GM23338 (cell line): ENCODE data around the gene HEYL.

Source experiments
- CREB1 ChIP-seq: fragments of 250-450 bp; sonication (Bioruptor Pico); IDR thresholded peaks from 2 replicates; pipeline ENCODE4 v1.5.0; 2020; ENCODE audit warnings: low read depth, mild to moderate bottlenecking, moderate library complexity
- EZH2 ChIP-seq: fragments of 200-600 bp; sonication (generic); IDR thresholded peaks from one replicate; pipeline ENCODE4 v1.8.0; 2017; ENCODE audit warnings: antibody characterized with exemption, mild to moderate bottlenecking, low read depth; ENCODE audit not compliant: unreplicated experiment
- EZH2phosphoT487 ChIP-seq: fragments of 200-600 bp; sonication (generic); IDR thresholded peaks from one replicate; pipeline ENCODE4 v1.8.1; 2018; ENCODE audit warnings: antibody characterized with exemption; ENCODE audit not compliant: unreplicated experiment
- JUNB ChIP-seq: IDR thresholded peaks from one replicate; pipeline ENCODE4 v1.6.1; 2016; ENCODE audit warnings: antibody characterized with exemption; ENCODE audit not compliant: unreplicated experiment
- NANOG ChIP-seq: IDR thresholded peaks from 2 replicates; pipeline ENCODE4 v1.6.1; 2016; ENCODE audit warnings: antibody characterized with exemption, borderline replicate concordance
- POLR2AphosphoS5 ChIP-seq: IDR thresholded peaks from 2 replicates; pipeline ENCODE4 v1.6.1; 2016; ENCODE audit warnings: antibody characterized with exemption, low read depth
- STAT1 ChIP-seq: IDR thresholded peaks from one replicate; pipeline ENCODE4 v1.6.1; 2016; ENCODE audit warnings: antibody characterized with exemption; ENCODE audit not compliant: unreplicated experiment
- ZNF114 ChIP-seq: fragments of 250-450 bp; sonication (Bioruptor Pico); IDR thresholded peaks from 2 replicates; pipeline ENCODE4 v1.5.0; 2020; ENCODE audit warnings: mild to moderate bottlenecking, moderate library complexity
- ZNF331 ChIP-seq: fragments of 250-450 bp; sonication (Bioruptor Pico); IDR thresholded peaks from 2 replicates; pipeline ENCODE4 v1.5.0; 2020; ENCODE audit warnings: low read depth, mild to moderate bottlenecking, moderate library complexity
- TF ChIP-seq, protein P1 (sequence below), 2 experiments: fragments of 200-600 bp in 1 of 2; sonication (generic) in 1 of 2; conservative IDR thresholded peaks; 2 replicates each; pipeline versions ENCODE4 v1.5.1 to v1.6.1; 2016 to 2017; ENCODE audit warnings: antibody characterized with exemption in 2 of 2, low read depth in 2 of 2, mild to moderate bottlenecking in 2 of 2, moderate library complexity in 1 of 2
- TF ChIP-seq, protein P2 (sequence below): IDR thresholded peaks from one replicate; pipeline ENCODE4 v1.6.1; 2018; ENCODE audit warnings: antibody characterized with exemption; ENCODE audit not compliant: unreplicated experiment
- TF ChIP-seq, protein P3 (sequence below): fragments of 250-450 bp; sonication (Bioruptor Pico); IDR thresholded peaks from 2 replicates; pipeline ENCODE4 v1.5.0; 2020; ENCODE audit warnings: mild to moderate bottlenecking, moderate library complexity
- TF ChIP-seq, protein P4 (sequence below): IDR thresholded peaks from 2 replicates; pipeline ENCODE4 v1.6.1; 2016; ENCODE audit warnings: antibody characterized with exemption

DNA sequence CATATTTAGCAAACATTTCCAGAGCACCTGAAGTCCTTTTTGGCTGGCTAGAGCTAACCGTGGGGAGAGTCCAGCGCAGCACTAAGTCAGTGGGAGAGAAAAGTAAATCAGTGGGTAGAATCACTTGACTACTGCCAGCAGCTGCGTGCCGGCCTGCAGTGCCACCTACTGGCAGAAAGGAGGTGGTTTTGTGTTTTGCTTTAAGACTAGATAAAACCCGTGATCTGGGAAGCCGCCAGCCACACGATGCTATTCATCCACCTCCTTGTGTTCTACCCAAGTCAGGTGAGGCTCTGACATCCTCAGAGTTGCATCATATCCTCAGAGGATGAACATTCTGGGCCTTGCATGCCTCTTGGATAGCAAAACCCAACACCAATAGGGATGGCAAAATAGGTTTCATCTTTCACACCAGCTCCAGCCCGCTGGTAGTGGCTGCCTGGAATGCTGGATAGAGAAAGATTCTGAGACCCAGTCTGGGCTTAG, 14.1 kb upstream of the HEYL start:
- TF ChIP-seq, protein P1, sequence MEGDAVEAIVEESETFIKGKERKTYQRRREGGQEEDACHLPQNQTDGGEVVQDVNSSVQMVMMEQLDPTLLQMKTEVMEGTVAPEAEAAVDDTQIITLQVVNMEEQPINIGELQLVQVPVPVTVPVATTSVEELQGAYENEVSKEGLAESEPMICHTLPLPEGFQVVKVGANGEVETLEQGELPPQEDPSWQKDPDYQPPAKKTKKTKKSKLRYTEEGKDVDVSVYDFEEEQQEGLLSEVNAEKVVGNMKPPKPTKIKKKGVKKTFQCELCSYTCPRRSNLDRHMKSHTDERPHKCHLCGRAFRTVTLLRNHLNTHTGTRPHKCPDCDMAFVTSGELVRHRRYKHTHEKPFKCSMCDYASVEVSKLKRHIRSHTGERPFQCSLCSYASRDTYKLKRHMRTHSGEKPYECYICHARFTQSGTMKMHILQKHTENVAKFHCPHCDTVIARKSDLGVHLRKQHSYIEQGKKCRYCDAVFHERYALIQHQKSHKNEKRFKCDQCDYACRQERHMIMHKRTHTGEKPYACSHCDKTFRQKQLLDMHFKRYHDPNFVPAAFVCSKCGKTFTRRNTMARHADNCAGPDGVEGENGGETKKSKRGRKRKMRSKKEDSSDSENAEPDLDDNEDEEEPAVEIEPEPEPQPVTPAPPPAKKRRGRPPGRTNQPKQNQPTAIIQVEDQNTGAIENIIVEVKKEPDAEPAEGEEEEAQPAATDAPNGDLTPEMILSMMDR (conservative IDR thresholded peaks at IDR 0.05; ENCODE audit: low read depth in 2 of 2) = peak; percentile 81 to 91
- TF ChIP-seq, protein P2, sequence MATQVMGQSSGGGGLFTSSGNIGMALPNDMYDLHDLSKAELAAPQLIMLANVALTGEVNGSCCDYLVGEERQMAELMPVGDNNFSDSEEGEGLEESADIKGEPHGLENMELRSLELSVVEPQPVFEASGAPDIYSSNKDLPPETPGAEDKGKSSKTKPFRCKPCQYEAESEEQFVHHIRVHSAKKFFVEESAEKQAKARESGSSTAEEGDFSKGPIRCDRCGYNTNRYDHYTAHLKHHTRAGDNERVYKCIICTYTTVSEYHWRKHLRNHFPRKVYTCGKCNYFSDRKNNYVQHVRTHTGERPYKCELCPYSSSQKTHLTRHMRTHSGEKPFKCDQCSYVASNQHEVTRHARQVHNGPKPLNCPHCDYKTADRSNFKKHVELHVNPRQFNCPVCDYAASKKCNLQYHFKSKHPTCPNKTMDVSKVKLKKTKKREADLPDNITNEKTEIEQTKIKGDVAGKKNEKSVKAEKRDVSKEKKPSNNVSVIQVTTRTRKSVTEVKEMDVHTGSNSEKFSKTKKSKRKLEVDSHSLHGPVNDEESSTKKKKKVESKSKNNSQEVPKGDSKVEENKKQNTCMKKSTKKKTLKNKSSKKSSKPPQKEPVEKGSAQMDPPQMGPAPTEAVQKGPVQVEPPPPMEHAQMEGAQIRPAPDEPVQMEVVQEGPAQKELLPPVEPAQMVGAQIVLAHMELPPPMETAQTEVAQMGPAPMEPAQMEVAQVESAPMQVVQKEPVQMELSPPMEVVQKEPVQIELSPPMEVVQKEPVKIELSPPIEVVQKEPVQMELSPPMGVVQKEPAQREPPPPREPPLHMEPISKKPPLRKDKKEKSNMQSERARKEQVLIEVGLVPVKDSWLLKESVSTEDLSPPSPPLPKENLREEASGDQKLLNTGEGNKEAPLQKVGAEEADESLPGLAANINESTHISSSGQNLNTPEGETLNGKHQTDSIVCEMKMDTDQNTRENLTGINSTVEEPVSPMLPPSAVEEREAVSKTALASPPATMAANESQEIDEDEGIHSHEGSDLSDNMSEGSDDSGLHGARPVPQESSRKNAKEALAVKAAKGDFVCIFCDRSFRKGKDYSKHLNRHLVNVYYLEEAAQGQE = no peak
- TF ChIP-seq POLR2AphosphoS5 (no peak), EZH2 (no peak), EZH2phosphoT487 (no peak), CREB1 (CRISPR knock-in tag) (no peak), ZNF114 (CRISPR knock-in tag) (no peak), NANOG (no peak), ZNF331 (CRISPR knock-in tag) (no peak), JUNB (no peak), STAT1 (no peak)
- TF ChIP-seq, protein P3, sequence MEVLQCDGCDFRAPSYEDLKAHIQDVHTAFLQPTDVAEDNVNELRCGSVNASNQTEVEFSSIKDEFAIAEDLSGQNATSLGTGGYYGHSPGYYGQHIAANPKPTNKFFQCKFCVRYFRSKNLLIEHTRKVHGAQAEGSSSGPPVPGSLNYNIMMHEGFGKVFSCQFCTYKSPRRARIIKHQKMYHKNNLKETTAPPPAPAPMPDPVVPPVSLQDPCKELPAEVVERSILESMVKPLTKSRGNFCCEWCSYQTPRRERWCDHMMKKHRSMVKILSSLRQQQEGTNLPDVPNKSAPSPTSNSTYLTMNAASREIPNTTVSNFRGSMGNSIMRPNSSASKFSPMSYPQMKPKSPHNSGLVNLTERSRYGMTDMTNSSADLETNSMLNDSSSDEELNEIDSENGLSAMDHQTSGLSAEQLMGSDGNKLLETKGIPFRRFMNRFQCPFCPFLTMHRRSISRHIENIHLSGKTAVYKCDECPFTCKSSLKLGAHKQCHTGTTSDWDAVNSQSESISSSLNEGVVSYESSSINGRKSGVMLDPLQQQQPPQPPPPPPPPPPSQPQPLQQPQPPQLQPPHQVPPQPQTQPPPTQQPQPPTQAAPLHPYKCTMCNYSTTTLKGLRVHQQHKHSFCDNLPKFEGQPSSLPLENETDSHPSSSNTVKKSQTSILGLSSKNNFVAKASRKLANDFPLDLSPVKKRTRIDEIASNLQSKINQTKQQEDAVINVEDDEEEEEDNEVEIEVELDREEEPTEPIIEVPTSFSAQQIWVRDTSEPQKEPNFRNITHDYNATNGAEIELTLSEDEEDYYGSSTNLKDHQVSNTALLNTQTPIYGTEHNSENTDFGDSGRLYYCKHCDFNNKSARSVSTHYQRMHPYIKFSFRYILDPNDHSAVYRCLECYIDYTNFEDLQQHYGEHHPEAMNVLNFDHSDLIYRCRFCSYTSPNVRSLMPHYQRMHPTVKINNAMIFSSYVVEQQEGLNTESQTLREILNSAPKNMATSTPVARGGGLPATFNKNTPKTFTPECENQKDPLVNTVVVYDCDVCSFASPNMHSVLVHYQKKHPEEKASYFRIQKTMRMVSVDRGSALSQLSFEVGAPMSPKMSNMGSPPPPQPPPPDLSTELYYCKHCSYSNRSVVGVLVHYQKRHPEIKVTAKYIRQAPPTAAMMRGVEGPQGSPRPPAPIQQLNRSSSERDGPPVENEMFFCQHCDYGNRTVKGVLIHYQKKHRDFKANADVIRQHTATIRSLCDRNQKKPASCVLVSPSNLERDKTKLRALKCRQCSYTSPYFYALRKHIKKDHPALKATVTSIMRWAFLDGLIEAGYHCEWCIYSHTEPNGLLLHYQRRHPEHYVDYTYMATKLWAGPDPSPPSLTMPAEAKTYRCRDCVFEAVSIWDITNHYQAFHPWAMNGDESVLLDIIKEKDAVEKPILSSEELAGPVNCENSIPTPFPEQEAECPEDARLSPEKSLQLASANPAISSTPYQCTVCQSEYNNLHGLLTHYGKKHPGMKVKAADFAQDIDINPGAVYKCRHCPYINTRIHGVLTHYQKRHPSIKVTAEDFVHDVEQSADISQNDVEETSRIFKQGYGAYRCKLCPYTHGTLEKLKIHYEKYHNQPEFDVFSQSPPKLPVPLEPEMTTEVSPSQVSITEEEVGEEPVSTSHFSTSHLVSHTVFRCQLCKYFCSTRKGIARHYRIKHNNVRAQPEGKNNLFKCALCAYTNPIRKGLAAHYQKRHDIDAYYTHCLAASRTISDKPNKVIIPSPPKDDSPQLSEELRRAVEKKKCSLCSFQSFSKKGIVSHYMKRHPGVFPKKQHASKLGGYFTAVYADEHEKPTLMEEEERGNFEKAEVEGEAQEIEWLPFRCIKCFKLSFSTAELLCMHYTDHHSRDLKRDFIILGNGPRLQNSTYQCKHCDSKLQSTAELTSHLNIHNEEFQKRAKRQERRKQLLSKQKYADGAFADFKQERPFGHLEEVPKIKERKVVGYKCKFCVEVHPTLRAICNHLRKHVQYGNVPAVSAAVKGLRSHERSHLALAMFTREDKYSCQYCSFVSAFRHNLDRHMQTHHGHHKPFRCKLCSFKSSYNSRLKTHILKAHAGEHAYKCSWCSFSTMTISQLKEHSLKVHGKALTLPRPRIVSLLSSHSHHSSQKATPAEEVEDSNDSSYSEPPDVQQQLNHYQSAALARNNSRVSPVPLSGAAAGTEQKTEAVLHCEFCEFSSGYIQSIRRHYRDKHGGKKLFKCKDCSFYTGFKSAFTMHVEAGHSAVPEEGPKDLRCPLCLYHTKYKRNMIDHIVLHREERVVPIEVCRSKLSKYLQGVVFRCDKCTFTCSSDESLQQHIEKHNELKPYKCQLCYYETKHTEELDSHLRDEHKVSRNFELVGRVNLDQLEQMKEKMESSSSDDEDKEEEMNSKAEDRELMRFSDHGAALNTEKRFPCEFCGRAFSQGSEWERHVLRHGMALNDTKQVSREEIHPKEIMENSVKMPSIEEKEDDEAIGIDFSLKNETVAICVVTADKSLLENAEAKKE = no peak
- TF ChIP-seq, protein P4, sequence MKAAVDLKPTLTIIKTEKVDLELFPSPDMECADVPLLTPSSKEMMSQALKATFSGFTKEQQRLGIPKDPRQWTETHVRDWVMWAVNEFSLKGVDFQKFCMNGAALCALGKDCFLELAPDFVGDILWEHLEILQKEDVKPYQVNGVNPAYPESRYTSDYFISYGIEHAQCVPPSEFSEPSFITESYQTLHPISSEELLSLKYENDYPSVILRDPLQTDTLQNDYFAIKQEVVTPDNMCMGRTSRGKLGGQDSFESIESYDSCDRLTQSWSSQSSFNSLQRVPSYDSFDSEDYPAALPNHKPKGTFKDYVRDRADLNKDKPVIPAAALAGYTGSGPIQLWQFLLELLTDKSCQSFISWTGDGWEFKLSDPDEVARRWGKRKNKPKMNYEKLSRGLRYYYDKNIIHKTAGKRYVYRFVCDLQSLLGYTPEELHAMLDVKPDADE = no peak
